HG03565 (cell line): ENCODE measurements around the gene NPTN.

Experiments
- ATAC-seq: cut with Tn5 transposase; IDR thresholded peaks from one replicate; pipeline ENCODE4 v1.9.1; 2021; ENCODE audit warnings: mild to moderate bottlenecking, moderate library complexity; ENCODE audit not compliant: unreplicated experiment

The NPTN gene

DNA sequence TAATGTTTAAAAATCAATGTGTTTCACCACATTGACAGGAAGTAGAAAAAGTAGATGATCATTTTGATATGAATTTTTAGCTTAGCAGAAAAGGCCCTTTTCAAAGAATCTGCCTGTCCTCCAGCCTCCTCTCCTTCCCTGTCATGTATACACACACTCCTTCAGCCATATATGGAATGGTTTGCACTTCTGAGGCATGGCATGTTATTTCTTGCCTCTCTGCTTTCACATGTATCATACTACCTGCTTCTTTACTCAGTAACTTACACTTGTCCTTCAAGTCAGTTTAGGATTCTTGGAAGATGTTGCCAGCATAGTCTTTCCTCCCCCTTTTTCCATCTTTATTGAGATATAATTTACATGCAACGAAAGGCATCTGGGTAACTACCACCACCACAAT, 111.2 kb downstream of the NPTN start:
- ATAC-seq: no peak

DNA sequence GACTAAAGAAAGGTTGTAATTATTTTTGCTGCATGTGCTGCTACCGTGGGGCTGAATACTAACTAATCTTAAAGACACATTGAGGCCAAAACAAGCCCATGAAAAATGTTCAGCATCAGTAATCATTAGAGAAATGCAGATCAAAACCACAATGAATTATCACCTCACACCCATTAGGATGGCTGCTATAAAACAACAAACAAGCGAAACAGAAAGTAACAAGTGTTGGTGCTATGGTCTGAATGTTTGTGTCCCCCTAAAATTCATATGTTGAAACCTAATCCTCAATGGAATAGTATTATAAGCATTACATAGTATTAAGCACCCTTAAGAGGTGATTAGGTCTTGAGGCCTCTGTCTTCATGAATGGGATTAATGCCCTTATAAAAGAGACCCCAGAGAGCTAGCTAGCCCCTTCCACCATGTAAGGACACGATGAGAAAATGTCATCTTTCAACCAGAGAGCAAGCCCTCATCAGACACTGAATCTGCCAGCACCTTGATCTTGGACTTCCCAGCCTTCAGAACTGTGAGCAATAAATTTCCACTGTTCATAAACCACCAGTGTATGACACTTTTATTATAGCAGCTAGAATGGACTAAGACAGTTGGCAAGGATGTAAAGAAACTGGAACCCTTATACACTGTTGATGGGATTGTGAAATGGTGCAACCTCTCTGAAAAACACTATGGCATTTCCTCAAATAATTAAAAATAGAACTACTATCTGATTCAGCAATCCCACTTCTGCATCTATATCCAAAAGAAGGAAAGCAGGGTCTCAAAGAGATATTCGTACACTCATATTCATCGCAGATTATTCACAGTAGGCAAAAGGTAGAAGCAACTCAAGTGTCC, 114.1 kb downstream of the NPTN start:
- no peak for ATAC-seq

GRCh38 chr15:73518180-73518862, 114.9 kb downstream of the NPTN start:
- ATAC-seq: no peak

GRCh38 chr15:73517566-73517965, 115.6 kb downstream of the NPTN start:
- ATAC-seq: no peak

- no peak for ATAC-seq
Measured at GRCh38 chr15:73515527-73515926, 117.7 kb downstream of the NPTN start.
